SK-N-SH (cell line): Measurements from ENCODE around the gene CYP4B1.

Experiments
- CHD2 ChIP-seq: fragments of 150-350 bp; IDR thresholded peaks from 2 replicates; pipeline ENCODE4 v1.6.1; 2018; ENCODE audit warnings: low read length; ENCODE audit not compliant: partially characterized antibody
- CTCF ChIP-seq: fragments of 200-600 bp; sonication (generic); IDR thresholded peaks from 2 replicates; pipeline ENCODE4 v1.6.1; 2017; ENCODE audit warnings: antibody characterized with exemption, mild to moderate bottlenecking, moderate library complexity
- EZH2phosphoT487 ChIP-seq: fragments of 200-600 bp; sonication (generic); IDR thresholded peaks from 2 replicates; pipeline ENCODE4 v1.6.1; 2017; ENCODE audit warnings: low read depth, mixed run types, mild to moderate bottlenecking, antibody characterized with exemption, moderate library complexity, borderline replicate concordance
- GABPA ChIP-seq: IDR thresholded peaks from 2 replicates; pipeline ENCODE4 v1.4.0; 2012; ENCODE audit warnings: low read depth, mild to moderate bottlenecking
- IRF3 ChIP-seq: fragments of 150-350 bp; IDR thresholded peaks from 2 replicates; pipeline ENCODE4 v1.6.1; 2016; ENCODE audit warnings: mild to moderate bottlenecking, low read depth, low read length
- MAX ChIP-seq: IDR thresholded peaks from 2 replicates; pipeline ENCODE4 v1.4.0; 2012; ENCODE audit warnings: low read depth
- NFIC ChIP-seq: IDR thresholded peaks from 2 replicates; pipeline ENCODE4 v1.4.0; 2012; ENCODE audit warnings: borderline replicate concordance
- POLR2AphosphoS5 ChIP-seq: IDR thresholded peaks from 2 replicates; pipeline ENCODE4 v1.6.1; 2012; ENCODE audit warnings: low read depth, low read length
- RCOR1 ChIP-seq: fragments of 150-350 bp; IDR thresholded peaks from 2 replicates; pipeline ENCODE4 v1.6.1; 2017; ENCODE audit warnings: antibody characterized with exemption, low read length
- RFX5 ChIP-seq: IDR thresholded peaks from 2 replicates; pipeline ENCODE4 v1.6.1; 2012; ENCODE audit warnings: mild to moderate bottlenecking, improper control_type of control experiment, low read length
- SMC3 ChIP-seq: IDR thresholded peaks from 2 replicates; pipeline ENCODE4 v1.6.1; 2012; ENCODE audit warnings: low read depth, low read length, improper control_type of control experiment
- USF2 ChIP-seq: fragments of 150-350 bp; IDR thresholded peaks from 2 replicates; pipeline ENCODE4 v1.6.1; 2017; ENCODE audit warnings: antibody characterized with exemption, low read length, low read depth, borderline replicate concordance
- YY1 ChIP-seq: IDR thresholded peaks from 2 replicates; pipeline ENCODE4 v1.4.0; 2012; ENCODE audit warnings: low read depth, mild to moderate bottlenecking
- ZBTB33 ChIP-seq: IDR thresholded peaks from 2 replicates; pipeline ENCODE4 v1.4.0; 2012; ENCODE audit warnings: low read depth, borderline replicate concordance

- TF ChIP-seq EZH2phosphoT487 (no peak), CTCF (no peak), NFIC (no peak), RCOR1 (no peak), GABPA (no peak), POLR2AphosphoS5 (no peak), YY1 (no peak), CHD2 (no peak), USF2 (no peak), IRF3 (no peak), ZBTB33 (no peak), SMC3 (no peak), RFX5 (no peak), MAX (no peak)
These were observed 44.9 kb upstream of the CYP4B1 start for GRCh38 chr1:46753985-46754384.
